GM18498 (cell line): ENCODE measurements around the gene MRPL30.
"Not testable (repeated sequence)": the region's sequence is repeated elsewhere in the genome, so short reads cannot be mapped to it uniquely, and the experiment has no call there.

Experiments
- ATAC-seq: cut with Tn5 transposase; IDR thresholded peaks from one replicate; pipeline ENCODE4 v1.9.1; 2021; ENCODE audit warnings: mild to moderate bottlenecking, moderate library complexity; ENCODE audit not compliant: unreplicated experiment

Gene MRPL30

DNA sequence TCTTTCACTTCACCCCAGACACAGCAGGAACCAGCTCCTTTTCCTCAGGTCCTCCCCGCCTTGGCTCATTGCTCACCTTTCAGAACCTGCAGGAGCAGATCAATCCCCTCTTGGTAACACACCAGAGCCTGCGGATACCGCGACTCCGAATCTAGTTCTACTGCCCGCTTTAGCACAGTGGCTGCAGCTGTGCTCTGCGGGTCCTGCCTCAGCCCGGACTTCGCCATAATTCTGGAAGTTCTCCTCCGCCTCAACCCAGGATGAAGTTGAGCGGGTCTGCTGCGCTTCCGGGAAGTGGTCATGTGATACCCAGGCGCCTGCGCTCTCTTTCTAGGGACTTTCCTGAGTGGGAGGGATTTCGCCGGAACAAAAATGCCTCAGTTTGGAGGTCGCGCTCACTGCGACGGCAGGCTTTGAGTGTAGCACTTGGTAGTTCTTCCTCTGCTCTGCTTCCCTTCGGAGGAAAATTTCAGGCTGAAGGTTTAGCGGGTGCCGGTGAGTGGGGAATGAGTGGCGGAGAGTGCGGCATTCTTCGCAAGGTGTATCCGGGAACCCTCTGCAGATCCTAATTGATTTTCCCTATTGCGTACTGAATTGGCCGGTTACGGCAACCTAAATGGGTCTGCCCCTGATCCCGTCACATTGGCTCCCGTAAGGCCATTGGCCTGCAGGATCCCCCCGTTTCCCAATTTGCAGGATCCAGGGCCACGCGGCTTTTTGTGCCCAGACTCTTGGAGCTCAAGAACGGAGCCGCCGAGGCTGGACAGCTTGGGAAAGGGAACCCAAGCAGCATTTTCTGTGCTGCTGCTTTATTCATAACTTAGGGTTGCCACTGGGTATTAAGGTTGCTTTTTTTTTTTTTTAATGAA is at the start of gene MRPL30, which contains the start of gene MITD1:
TSS of gene MRPL30 (plus strand) at position 430 of the 869 bp plus-strand sequence. CDS start 5,020 bp downstream, outside the sequence.
TSS of gene MITD1 (minus strand) at position 304 of the 869 bp plus-strand sequence. CDS start at position 227, 77 bp downstream.
- peak; percentile 95 for ATAC-seq

DNA sequence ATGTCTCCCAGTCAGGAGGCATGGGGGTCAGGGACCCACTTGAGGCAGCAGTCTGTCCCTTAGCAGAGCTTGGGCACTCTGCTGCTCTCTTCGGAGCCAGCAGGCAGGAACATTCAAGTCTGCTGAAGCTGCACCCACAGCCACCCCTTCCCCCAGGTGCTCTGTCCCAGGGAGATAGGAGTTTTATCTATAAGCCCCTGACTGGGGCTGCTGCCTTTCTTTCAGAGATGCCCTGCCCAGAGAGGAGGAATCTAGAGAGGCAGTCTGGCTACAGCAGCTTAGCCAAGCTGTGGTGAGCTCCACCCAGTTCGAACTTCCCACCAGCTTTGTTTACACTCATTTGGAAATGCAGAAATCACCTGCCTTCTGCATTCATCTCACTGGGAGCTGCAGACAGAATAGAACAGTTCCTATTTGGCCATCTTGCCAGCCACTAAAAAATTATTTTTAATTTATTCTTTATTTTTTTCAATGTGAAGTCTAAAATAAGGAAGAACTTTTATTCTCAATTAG is 45.9 kb upstream of the MRPL30 start:
- not testable (repeated sequence) for ATAC-seq

DNA sequence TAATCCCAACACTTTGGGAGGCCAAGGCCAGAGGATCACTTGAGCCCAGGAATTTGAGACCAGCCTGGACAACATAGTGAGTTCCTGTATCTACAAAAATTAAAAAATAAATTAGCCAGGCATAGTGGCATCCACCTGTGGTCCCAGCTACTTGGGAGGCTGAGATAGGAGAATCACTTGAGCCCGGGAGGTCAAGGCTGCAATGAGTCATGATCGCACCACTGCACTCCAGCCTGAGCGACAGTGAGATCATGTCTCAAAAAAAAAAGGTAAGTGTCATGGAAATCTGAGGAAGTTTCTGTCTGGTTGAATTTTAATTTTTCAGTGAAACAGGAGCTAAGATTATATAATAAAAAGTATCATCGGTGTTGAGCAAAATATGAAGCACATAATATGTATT is 42.0 kb upstream of the MRPL30 start:
- no peak for ATAC-seq

DNA sequence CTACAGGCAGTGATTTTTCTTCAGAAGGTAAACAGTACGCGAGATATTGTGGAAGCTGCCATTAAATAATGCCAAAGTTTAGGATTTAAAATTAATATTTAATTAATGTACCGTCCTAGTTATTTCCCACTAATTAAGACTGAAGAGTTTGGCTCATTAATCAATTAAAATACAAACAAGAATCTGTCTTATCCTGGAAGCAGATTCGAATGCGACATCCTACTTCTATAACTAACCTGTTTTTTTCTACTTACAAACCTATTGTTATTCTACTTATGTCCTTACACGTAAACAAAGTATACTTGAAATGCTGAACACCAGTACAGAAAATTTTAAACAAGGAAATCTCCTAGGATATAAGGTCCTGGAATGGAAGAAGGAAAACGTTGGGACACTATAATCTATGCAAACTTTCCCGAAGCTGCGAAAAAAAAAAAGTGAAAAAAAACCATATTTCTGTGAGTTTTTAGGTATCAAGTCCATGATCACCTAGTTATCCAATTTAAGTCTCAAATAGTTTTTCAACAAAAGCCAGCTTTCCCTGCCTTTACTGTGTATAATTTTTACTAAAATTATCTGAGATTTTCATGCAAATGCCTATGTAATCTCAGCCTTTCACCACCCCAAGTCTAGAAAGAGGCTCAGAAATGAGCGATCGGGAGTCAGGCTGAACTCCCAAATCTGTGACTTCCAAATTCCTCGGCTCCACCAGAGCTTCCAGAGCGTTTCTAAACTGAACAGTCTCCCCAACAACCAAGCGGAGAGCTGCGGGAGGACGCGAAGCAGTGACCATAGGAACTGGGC is 40.7 kb upstream of the MRPL30 start:
- no peak for ATAC-seq

DNA sequence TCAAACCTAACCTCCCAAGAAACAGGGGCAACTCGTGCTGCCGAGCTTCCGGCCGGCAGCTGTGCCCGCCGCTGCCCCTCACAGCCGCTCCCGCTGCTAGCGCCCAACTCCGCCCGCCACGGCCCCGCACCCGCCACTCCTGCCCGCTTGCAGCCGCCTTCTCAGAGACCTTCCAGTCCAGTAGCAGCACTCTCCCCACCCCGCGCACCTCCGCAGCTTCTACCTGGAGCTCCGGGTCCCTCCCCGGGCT is 40.2 kb upstream of the MRPL30 start:
- peak; percentile 38 for ATAC-seq

DNA sequence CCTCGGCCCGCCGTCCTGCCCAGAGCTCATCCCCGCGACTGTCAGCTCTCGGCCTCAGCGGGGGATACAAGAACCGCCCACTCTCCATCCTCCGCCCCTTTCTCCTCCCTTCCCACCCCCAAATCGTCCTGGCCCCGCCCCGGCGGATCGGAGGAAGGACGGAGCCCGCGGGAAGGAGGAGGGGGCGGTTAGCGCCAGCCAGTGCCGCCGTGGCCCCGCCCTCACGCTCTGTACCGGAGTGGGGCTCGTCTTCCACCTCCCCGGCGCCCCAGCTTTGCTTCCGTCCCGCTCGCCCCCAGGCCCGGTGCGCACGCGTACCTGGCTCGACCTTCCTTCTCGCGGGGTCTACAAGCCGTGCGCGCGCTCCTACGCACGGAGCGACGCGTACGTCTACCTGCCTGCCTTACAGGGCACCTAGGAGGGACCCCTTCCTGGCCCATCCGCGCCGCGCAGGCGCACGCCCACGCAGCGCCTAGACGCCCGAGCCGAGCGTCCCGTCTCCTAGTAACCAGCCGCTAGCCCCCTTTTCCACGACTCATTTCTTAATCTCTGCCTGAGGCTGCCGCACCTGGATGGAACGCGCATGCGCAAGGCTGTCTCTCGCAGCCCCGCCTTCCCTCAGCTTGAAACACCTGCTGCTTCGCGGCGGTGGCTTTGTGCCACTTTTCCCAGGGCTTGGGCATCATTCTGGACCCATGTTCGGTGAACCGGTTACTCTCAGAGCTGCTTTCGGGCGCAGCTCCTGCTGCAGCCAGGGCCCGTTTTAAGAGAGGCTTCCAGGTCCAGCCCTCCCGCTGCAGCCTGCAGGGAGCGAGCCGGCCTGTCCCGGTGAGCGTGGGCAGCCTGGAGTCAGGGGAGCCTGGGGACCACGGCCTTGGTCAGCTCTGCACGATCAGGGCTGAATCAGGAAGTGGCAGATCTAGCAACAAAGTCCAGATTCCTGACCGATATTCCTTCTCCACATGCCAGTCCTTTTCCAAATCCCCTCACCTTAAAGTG is 39.6 kb upstream of the MRPL30 start, which contains the start of gene C2orf15:
TSS of gene C2orf15 (plus strand) at position 598 of the 999 bp plus-strand sequence. CDS start 8,852 bp downstream, outside the sequence.
- ATAC-seq, result peak; percentile 94

DNA sequence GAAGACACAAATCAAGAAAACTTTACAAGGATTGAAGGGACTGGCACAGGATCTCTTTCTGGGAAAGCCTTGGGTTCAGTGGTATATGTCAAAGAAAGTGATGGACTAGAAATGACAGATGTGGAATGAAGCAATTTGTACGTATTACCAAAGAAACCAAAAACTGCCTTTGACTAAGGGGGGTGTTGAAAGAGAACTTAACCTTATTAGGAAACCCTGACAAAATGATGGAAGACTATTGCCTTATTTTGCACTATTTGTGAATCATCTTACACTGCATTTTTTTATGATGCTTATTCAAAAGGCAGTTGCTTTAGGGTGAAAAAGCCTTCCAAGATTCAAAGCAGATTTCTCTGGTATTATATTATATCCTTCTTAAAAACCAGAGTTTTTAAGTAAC is 30.3 kb upstream of the MRPL30 start:
- no peak for ATAC-seq

DNA sequence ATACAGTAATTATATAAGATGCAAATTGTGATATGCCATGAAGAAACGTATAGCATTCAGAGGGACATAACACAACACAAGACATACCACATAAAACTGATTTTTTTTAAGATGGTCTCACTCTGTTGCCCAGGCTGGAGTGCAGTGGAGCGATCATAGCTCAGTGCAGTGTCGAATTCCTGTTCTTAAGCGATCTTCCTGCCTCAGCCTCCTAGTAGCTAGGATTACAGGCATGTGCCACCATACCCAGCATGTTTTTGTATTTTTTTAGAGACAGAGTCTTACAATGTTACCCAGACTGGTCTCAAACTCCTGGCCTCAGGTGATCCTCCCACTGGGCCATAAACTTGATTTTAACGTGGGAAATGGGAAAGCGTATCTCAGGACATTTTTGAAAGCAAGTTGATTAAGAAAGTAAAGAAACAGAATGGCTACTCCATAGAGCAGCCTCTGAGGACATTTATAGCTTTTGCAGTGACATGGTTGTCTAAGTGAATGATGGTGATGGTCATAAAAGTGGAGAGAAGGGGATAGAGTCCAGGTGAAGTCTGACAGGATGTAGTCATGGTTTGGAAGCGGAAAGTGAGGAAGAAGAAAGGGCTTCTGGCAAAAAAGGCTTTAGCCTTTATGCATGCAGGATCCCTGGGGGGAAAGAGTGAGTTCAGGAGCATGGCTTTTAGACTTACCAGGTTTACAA is 28.6 kb upstream of the MRPL30 start:
- no peak for ATAC-seq

DNA sequence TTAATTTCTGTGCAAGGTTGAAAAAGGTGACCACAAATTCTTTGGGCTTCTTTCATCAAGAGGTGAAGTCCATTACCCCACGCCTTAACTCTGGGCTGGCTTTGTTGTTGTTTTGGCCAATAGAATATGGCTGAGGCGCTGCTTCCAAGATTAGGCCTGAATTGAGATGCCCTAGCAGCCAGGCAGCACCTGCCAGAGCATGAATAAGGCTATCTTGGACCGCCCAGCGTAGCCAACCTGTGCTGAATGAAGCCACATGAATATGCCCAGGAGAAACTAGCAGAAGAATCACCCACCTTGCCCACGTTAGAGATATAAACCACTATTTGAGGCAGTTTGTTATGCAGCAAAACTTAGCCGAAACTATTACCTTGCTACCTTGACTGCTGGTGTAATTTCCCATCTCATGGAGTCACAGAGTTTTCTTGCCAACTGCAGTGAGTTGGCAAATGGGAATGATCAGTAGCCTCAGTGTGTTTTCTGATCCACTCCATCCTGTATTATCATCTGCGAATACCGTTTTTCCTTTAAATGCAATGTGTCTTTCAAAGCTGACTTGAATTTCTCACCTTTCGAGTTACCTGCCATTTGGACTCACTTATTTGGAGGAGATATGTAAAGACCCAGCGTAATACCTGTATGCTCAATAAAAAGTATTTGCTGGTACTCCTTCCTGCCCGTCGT is 26.9 kb upstream of the MRPL30 start:
- ATAC-seq, result no peak

DNA sequence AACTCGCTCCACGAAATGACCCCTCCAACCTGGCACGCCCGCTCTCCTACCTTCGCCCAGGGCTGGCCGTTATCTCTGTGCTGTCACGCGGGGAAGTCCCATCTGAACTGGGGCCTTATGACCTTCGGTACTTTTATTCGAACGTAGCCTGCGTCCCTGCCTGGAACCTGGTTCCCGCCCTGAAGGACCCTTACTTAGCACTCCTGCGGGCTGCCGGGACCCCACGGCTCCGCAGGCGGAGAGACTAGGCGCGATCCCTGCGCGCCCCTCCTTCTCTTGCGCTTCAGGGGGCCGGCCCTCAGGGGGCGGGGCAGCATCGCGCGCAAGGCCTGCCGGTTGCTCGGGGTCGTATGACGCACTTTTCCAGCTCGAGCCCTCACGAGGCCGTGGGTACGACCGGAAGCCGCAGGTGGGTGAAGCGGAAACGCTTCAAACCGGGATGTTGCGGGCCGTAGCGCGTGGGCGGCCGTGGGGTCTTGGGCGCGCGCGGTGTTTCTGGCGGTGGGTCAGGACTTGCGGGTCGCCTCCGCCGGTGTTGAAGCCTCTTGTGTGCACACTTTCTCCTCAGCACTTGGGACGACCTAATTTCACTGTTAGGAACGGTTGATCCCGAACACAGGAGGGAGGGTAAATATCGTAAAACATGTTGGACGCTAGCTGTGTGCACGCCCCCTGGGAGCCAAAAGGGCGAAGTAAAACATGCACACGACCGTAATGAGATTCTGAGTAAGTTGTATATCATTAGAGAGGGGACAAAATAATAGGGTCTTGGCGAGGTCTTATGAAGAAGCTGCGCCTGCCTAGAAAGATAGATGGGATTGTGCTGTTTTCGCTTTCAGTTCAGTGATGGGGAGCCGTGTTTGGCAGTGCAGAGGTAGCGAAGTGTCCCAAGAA is 26.1 kb upstream of the MRPL30 start, which contains the start of the genes LIPT1 and TSGA10:
TSS of gene LIPT1 (plus strand) at position 325 of the 894 bp plus-strand sequence. CDS start 6,991 bp downstream, outside the sequence.
TSS of gene TSGA10 (minus strand) at position 300 of the 894 bp plus-strand sequence. CDS start 45,503 bp downstream, outside the sequence.
- ATAC-seq, result peak; percentile 96

DNA sequence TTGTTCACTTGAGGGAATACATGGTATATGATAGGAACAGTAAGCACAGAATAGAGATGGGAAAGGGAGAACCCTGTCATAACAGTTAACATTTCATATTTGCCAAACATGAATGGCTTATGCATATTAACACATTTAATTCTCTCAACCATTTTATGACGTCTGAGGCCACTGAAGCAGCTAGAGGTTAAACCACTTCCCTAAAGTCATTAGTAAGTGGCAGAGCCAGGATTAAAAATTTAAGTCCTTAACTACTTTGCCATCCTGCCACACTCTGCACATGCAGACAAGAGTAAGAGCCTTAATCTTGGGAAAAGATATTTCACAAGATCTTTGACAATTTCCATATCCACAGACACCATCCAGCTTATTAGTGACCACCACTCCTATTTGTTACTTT is 24.1 kb upstream of the MRPL30 start:
- no peak for ATAC-seq

DNA sequence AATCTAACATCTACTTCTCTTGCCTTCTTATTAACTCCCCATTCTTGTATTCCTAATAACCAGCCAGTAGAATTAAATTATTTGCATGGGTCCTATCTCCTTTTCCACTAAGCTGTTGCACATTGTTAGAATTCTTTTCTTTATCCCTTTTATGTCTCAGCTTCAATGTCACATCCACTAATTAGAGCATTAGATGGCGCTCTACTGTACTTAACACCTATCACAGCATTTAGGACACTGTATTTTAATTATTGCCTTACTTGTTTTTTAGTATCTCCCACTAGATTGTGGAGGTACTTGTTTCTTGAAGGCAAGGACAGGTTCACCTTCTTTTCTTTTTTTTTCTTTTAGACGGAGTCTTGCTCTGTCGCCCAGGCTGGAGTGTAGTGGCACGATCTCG is 22.4 kb upstream of the MRPL30 start:
- ATAC-seq, result no peak

DNA sequence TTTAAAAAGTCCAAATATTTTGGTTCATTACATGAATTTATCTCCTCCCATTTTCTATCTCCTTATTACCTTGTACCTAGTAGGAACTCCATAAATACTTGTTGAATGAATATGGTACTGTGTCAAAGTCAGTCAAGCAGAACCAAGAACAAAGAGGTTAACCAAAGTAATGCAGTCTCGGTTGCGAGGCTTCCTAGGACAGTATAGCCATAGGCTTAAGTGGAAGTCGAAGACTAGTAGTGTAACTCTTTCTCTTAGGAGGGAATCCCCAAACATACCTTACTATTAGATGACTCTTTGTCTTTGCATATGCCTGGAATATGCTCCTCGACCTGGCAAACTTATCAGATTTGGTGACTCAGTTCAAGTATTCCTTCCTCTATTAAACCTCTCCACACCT is 21.4 kb upstream of the MRPL30 start:
- no peak for ATAC-seq

DNA sequence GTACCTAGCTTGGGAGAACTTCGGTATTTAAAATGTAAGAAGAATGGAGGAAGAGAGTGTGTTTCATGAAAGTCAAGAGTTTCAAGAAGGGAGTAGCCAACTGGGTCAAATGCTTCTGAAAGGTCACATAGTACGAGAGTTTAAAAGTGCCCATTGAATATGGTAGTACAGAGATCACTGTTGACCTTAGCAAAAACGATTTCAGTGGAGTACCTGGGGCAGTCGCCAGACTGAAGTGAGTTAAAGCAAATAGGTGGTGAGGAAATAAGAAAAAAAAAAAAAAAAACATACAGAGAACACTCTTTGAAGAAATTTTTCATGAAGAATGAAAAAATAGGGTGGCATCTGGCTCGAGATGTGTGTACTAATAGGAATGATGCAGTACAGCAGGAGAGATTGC is 14.8 kb upstream of the MRPL30 start:
- no peak for ATAC-seq

DNA sequence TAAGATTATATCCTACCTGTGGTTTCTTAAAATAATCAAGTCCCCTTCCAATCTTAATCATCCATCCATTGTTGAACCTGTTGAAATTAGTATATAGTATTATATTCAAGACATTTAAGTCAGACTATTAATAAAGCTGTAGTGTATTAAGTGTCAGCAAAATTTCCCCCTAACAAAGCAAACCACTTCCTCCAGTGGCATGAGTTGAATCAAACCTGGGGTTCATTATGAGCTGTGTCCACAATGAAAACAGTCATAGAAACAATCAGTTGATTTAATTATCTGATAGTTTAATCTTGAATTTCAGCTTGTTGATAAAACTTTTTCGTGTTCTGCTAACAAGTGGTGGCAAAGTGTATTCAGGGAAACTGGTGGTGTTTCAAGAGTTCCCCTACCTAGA is 11.4 kb upstream of the MRPL30 start:
- ATAC-seq, result no peak

DNA sequence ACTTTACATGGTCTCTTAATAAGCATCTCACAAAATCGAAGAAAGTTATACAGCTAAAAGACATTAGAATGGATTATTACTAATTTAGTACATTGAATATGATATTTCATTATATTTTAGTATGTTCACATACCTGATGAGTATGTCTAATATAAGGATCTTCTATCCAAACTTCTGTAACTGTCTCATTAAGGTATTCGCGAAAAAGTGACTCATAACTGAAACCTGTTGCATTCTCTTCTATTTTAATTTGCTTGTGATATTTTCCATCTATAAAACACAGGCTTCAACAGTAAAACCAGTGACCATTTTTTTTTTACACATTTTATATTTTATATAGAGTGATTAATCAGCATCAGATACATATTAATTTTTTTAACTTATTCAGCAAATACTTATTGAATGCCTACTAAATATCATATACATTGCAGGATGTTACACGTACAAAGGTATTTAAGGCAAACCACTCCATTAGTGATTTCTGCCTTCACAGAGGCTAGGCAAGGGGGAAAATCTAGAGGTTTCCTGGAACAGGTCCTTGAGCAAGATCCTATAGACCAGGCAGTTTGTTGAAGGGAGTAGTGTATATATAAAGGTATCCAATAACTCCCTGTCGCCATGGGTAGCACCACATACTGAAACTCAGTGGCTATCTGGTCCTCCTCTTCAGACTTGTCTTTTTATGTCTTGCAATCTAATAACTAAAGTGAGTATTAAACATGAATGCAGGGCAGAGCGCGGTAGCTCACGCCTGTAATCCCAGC is 9.4 kb upstream of the MRPL30 start:
- ATAC-seq, result no peak

DNA sequence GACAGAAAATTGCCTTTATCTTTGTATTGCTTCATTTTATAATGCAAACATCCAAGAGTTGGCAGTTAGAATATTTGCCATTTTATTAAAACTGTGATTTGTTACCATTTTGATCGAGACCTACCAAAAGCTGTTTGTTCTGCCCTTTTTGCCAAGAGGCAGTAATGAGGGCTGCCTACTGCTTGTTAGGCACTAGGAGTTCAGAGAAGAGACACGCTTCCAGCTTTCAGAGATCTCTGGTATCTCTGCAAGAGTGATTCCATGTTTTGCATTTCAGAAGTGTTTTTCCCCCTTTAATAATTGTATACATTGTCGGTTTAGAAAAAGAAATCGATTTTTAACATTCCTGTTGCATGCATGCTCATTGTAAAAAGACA is 628 bp downstream of the MRPL30 start:
- ATAC-seq, result no peak
